NCI-H2029 treated with DMSO at 0.1 percent for 48 hours (cell line): ENCODE measurements around the gene RBM20.

ENCODE experiments used
- DNase-seq: peaks from one replicate; lab custom pipeline; 2025; lab: John Stamatoyannopoulos, UW

Gene RBM20

GRCh38 chr10:110788620-110789385 is 144.7 kb downstream of the RBM20 start:
- no peak for DNase-seq

- DNase-seq = no peak
These were observed 145.7 kb downstream of the RBM20 start for GRCh38 chr10:110789604-110790433.

DNA sequence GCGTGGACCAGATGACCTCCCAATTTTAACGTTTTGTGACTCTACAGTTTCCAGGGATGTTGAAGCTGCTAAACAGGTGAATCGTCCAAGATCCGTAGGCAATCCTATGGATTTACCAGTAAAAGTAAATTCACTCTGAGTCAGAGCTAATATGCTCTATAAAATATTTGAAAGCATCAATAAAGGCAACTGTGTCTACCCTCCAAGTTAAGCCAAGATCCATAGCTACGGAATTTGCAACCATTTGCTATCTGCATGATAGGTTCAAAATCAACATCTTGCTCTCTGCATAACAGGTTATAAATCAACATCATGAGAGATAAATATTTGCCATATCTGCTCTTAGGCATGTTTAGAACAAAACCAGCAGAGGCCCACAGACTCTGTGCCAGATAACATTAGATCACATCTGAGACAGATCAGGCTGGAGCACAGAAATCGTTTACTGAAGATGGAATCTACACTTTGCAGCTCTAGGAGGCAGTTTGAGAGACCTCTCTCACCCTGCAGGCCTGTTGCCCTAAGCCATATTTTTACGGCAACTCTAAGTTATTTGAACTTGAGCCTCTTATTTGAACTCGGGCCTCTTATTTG is 146.9 kb downstream of the RBM20 start:
- DNase-seq = no peak

GRCh38 chr10:110791541-110792073 is 147.5 kb downstream of the RBM20 start:
- no peak for DNase-seq

- DNase-seq = no peak
These were observed 148.5 kb downstream of the RBM20 start for GRCh38 chr10:110792476-110793125.

DNA sequence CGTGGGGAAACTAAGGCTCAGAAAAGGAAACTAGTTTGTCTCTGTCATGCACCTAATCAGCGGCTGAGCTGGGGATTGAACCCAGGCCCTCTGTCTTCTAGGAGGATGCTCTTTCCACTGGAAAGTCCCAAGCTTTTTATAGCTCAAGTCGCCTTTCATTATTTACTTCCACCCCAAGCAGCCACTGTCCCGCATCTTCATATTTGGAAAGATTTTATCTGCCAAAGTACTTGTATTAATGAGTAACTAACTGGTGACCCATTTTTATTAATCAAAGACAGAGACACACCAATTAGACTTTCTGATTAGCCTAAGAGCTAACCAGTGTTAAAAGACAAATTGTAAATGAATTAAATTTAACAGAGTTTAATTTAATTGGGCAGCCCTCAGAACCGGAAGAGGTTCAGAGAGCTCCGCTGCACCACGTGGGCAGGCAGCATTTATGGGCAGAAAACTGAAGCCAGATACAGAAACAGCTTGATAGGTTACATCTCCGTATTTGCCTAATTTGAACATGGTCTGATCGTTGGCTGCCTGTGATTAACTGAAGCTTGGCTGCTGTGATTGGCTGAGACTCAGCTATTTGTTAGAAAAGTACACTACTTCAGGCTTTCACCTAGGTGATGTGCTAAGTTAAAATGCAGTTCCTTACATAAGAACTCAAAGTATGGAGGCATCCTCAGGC is 149.1 kb downstream of the RBM20 start:
- no peak for DNase-seq

- DNase-seq = no peak
These were observed 149.8 kb downstream of the RBM20 start for GRCh38 chr10:110793886-110794285.

- DNase-seq = peak; percentile 95
These were observed 150.7 kb downstream of the RBM20 start for GRCh38 chr10:110794808-110795207.

DNA sequence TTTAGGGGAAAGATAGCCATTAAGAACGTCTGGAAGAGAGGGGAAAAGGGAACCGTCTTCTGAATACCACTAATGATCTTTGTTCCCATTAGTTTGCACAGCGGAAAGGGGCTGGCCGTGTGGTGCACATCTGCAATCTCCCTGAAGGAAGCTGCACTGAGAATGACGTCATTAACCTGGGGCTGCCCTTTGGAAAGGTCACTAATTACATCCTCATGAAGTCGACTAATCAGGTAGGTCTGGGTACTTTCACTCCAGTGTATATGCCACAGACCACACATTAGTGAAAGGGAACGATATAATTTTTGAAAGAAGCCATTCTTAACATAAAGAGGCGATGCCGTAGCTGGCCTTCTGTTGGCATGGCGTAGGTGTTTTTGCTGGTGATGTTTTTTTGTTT is 153.3 kb downstream of the RBM20 start:
- DNase-seq = no peak

DNA sequence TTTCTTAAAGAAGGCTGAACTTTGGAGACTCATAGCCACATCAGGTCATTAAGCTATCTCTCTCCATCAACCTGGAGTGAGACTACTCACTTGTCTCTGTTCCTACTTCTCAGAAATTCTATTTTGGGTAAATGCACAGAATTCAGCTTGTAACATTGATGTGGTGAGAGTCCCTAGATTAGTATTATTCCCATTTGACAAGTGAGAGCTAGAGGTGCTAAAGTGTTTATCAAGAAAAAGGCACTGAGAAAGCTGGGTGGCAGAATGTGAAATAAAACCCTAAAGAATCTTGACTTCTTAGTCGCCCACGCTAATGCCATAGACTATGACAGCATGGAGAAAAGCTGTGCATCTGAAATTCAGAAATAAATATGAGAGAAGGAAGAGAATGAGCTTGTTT is 154.2 kb downstream of the RBM20 start:
- no peak for DNase-seq

DNA sequence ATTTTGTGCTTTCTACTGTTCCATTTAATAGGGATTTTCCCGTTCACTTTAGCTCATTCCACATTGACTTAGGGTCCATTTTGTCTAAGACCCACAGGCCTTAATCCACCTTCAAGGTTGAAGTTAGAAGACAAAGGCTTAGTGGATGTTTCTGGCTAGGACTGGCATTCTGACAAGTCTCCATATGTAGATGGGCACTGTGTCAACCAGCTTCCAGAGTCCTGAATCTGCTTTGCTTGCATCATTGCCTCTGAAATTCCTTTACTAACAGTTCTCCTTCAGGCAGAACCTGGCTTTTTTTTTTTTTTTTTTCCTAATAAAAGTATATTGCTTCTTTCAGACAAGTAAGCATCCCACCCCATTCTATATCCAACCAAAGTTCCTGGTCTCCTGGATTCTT is 158.0 kb downstream of the RBM20 start:
- DNase-seq = no peak

- peak; percentile 79 for DNase-seq
These were observed 158.6 kb downstream of the RBM20 start for GRCh38 chr10:110802551-110803238.

- no peak for DNase-seq
These were observed 159.2 kb downstream of the RBM20 start for GRCh38 chr10:110803239-110803749.

DNA sequence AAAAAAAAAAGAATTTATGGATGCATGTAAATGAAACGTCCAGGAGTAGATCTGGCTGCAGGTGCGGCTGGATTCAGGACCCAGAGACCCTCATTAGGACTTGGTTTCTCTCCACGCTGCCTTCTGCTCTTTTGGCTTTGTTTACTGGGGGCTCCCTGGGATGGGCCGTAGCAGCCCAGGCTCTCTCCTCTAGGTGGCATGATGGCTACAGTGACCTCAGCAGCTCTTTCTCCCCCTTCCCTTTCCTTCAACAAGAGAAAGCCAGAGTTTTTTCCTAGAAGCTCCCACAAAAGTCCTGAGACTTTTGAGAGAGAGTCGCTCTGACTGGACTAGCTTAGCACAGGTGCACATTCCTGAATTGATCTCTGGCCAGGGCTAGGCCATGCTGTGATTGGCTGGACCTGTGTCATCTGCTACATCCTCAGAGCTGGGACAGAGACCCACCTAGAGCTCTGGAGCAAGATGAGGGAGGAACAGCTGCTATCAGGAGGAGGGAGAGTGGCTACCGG is 159.7 kb downstream of the RBM20 start:
- no peak for DNase-seq

- DNase-seq = no peak
These were observed 160.2 kb downstream of the RBM20 start for GRCh38 chr10:110804376-110804775.

DNA sequence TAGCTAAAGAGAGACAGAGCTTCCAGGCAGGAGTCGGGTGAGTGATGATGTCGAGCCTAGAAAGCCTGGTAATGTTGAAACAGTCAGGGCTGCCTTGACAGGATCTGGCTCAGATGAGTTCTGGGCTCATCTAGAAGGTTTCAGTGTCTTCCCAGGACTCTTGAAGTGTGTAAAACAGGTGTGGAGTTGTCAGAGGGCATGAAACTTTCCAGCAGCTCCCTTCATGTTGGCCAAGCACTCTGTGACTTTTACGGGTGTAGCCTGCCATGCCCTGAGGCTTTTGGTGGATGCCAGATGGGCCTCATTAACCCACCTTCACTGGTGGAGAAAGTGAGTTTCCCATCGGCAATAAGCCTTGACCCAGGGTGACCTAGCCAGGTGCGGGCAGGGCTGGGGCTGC is 161.2 kb downstream of the RBM20 start:
- DNase-seq = no peak

DNA sequence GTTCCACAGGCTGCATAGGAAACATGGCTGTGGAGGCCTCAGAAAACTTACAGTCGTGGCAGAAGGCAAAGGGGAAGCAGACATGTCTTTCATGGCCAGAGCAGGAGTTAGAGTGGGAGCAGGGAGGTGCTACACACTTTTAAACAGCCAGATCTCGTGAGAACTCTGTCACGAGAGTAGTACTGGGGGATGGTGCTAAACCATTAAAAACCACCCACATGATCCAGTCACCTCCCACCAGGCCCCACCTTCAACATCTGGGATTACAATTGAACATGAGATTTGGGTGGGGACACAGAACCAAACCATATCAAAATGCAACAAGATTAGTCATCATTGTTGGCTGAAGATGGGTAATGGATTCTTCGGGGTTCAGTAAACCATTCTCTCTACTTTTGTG is 162.2 kb downstream of the RBM20 start:
- DNase-seq = no peak

DNA sequence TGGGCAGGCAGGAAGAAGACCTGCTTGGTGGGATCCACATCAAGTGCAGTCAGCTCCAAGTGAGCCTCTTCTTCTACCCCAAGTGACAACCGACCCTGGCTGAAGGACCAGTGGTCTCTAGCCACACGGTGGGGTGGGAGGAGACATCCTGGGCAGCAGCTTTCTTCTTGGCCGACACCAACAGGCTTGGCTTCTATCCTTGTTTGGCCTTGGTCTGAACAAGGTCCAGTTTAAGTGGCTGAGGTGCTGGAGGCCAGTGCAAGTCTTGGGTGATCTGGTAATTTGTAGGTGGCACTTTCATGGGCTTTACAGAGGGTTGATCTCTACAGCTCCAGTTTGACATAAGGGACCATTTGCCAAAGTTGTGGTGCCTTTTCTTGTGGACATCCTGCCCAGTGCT is 164.0 kb downstream of the RBM20 start:
- no peak for DNase-seq

- no peak for DNase-seq
These were observed 164.5 kb downstream of the RBM20 start for GRCh38 chr10:110808615-110809014.

DNA sequence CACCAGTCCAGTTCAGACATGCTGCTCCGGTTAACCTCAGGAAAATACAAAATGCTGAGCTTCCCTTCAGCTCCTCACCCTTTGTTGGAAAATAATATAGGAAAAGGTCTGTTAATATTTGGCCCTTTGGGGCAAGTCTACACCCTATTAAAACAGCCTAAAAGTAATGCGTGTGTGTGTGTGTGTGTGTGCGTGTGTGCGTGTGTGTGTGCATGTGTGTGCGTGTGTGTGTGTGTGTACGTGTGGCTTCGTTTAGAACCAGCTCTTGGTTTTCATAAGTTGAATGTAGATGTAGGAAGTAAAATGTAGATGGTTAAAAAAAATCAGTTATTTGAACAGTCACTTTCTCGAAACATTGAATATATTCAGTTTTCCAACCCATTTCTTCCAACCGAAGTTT is 166.5 kb downstream of the RBM20 start:
- DNase-seq = no peak
